Panc1 (cell line): ENCODE measurements around the gene PCDHGA2. TPM values are rescaled to one million over a fixed set of nuclear protein-coding genes. Genes with fewer than 3 reads are reported as not detected.

Source experiments
- ATAC-seq: fragments of 200-7000 bp; cut with Tn5 transposase; 2 replicates; pipeline ENCODE4 v1.9.1; 2020; ENCODE audit warnings: mild to moderate bottlenecking, moderate library complexity
- BruUV-seq: library from RNA; stranded (reverse); fragments of 400-500 nt; replicated peaks from 2 replicates; lab custom pipeline; 2021; lab: Mats Ljungman, UMichigan
- CTCF ChIA-PET: fragments of 300-600 bp; sonication (Branson Sonifier 250); formaldehyde crosslinking; loops from one replicate; lab custom pipeline; 2022; ENCODE audit warnings: antibody characterized with exemption; lab: Charles Lee
- POLR2A ChIA-PET: fragments of 300-600 bp; sonication (Branson Sonifier 250); formaldehyde crosslinking; loops from one replicate; lab custom pipeline; 2022; ENCODE audit warnings: antibody characterized with exemption; lab: Charles Lee
- DNase-seq: peaks from one replicate; pipeline ENCODE4 v3.0.0-alpha.2; 2010; ENCODE audit warnings: low read depth, low spot score
- H3K27ac ChIP-seq: 2 replicates; pipeline ENCODE4 v1.5.1; 2011; ENCODE audit warnings: mild to moderate bottlenecking, low read length, inconsistent platforms
- H3K27me3 ChIP-seq: fragments of 200-500 bp; sonication (Bioruptor generic); 2 replicates; pipeline ENCODE4 v1.6.0; 2014; ENCODE audit warnings: low read length, inconsistent platforms; ENCODE audit not compliant: control insufficient read depth, insufficient read depth
- H3K36me3 ChIP-seq: fragments of 200-500 bp; sonication (Bioruptor generic); 2 replicates; pipeline ENCODE4 v1.5.1; 2014; ENCODE audit warnings: inconsistent platforms, mild to moderate bottlenecking, low read length, moderate library complexity; ENCODE audit not compliant: control insufficient read depth, insufficient read depth
- H3K4me1 ChIP-seq: 2 replicates; pipeline ENCODE4 v1.5.1; 2011; ENCODE audit warnings: inconsistent platforms, mild to moderate bottlenecking, low read length, moderate library complexity; ENCODE audit not compliant: control insufficient read depth, insufficient read depth
- H3K4me3 ChIP-seq, 2 experiments: 2 replicates each; pipeline ENCODE4 v1.5.1; 2011 to 2012; ENCODE audit warnings: low read depth in 2 of 2, low read length in 2 of 2, mild to moderate bottlenecking in 2 of 2, inconsistent platforms in 1 of 2, moderate library complexity in 1 of 2
- H3K9me3 ChIP-seq: fragments of 200-500 bp; sonication (Bioruptor generic); 2 replicates; pipeline ENCODE4 v1.5.1; 2014; ENCODE audit warnings: low read depth, mild to moderate bottlenecking, inconsistent platforms, low read length, moderate library complexity; ENCODE audit not compliant: control insufficient read depth, insufficient read depth
- TCF7L2 ChIP-seq: IDR thresholded peaks from 2 replicates; pipeline ENCODE4 v1.6.1; 2011; ENCODE audit warnings: mild to moderate bottlenecking, low read depth, low read length, inconsistent platforms
- in situ Hi-C: cut with HindIII; loops from 2 replicates; pipeline ENCODE4 v1.10.0; 2016; ENCODE audit warnings: low sequenced_read_pairs, low pct_unique_long_range_greater_than_20kb
- intact Hi-C: fragments of 100-400 bp; cut with micrococcal nuclease; formaldehyde crosslinking; loops from one replicate; pipeline ENCODE4 v1.10.0; 2022; ENCODE audit not compliant: unreplicated experiment
- total RNA-seq: library from RNA; stranded (reverse); gene quantifications from one replicate; pipeline ENCODE4 v1.2.1, GENCODE V29; 2021; ENCODE audit not compliant: unreplicated experiment
- TF ChIP-seq, protein P1 (sequence below): fragments of 450-650 bp; IDR thresholded peaks from 2 replicates; pipeline ENCODE4 v1.5.1; 2017; ENCODE audit warnings: mild to moderate bottlenecking

PCDHGA2 gene
- total RNA-seq, 1 experiment from 2014 or later: 0.05 TPM

DNA sequence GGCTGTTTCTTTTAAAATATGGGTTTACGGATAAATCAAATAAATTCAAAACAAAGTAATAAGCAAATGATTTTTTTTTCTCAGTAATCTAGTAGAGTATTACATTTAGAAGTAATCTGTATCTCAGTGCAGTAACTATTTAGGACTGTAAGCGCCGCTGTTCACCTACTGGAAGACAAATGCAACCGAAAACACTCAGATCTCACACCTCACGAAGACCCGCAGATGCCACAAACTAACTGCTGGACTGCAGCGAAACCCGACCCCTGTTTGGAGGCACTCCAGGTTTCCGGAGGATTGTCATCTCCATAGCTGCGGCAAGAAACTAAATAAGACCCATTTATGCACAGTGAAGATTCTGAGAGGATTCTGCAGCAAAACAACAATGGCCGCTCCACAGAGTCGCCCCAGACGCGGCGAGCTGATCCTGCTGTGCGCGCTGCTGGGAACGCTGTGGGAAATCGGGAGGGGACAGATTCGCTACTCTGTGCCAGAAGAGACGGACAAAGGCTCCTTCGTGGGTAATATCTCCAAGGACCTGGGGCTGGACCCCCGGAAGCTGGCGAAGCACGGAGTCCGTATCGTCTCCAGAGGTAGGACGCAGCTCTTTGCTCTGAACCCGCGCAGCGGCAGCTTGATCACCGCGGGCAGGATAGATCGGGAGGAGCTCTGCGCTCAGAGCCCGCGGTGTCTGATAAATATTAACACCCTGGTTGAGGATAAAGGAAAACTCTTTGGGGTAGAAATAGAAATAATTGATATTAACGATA, 54.1 kb downstream of the PCDHGA2 start, which contains the start of gene PCDHGA8:
Gene PCDHGA8, plus strand, starts transcription at position 205 of the 770 bp plus-strand sequence. Its CDS starts 181 bp downstream, at position 386.
- Histone ChIP-seq H3K4me3 (no peak within 1 kb of the TSS), H3K27me3 (no peaks in the 10 kb centered on the region; the same call in 1 of the 2 replicates), H3K9me3 (no peaks in the 10 kb centered on the region; the same call in 1 of the 2 replicates), H3K36me3 (no peaks in the 10 kb centered on the region), H3K4me1 (no peaks in the 10 kb centered on the region), H3K27ac (no peak within 1 kb of the TSS)
- DNase-seq (no peak), ATAC-seq (no peak)
- no peak for TF ChIP-seq TCF7L2
- TF ChIP-seq, protein P1, sequence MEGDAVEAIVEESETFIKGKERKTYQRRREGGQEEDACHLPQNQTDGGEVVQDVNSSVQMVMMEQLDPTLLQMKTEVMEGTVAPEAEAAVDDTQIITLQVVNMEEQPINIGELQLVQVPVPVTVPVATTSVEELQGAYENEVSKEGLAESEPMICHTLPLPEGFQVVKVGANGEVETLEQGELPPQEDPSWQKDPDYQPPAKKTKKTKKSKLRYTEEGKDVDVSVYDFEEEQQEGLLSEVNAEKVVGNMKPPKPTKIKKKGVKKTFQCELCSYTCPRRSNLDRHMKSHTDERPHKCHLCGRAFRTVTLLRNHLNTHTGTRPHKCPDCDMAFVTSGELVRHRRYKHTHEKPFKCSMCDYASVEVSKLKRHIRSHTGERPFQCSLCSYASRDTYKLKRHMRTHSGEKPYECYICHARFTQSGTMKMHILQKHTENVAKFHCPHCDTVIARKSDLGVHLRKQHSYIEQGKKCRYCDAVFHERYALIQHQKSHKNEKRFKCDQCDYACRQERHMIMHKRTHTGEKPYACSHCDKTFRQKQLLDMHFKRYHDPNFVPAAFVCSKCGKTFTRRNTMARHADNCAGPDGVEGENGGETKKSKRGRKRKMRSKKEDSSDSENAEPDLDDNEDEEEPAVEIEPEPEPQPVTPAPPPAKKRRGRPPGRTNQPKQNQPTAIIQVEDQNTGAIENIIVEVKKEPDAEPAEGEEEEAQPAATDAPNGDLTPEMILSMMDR: peak; percentile 26; the same call in 1 of the 2 replicates
- intact Hi-C loops (no loop called here), in situ Hi-C loops (no loop called here)
- CTCF ChIA-PET: no interaction called here
- no TSS peak for BruUV-seq
- POLR2A ChIA-PET: no interaction called here

Other genes starting within 250 kb of the PCDHGA2 start
- gene PCDHB2, start 244.1 kb upstream of the PCDHGA2 start, total RNA-seq: 12.8 TPM
- 0.92 TPM for gene PCDHB3, start 238.3 kb upstream of the PCDHGA2 start, total RNA-seq
- gene PCDHB4, start 216.9 kb upstream of the PCDHGA2 start, total RNA-seq: 0.26 TPM
- gene PCDHB5, start 203.6 kb upstream of the PCDHGA2 start, total RNA-seq: 0.08 TPM
- 1.9 TPM for gene PCDHB6, start 188.7 kb upstream of the PCDHGA2 start, total RNA-seq
- gene PCDHB7, start 166.1 kb upstream of the PCDHGA2 start, total RNA-seq: 1.3 TPM
- 7.6 TPM for gene PCDHB8, start 161.0 kb upstream of the PCDHGA2 start, total RNA-seq
- gene PCDHB16, start 156.4 kb upstream of the PCDHGA2 start, total RNA-seq: 1.8 TPM
- gene PCDHB9, start 151.6 kb upstream of the PCDHGA2 start, total RNA-seq: 1.8 TPM
- 0.72 TPM for gene PCDHB10, start 146.4 kb upstream of the PCDHGA2 start, total RNA-seq
- gene PCDHB11, start 139.1 kb upstream of the PCDHGA2 start, total RNA-seq: 1.6 TPM
- gene PCDHB12, start 130.0 kb upstream of the PCDHGA2 start, total RNA-seq: 0.44 TPM
- 1.0 TPM for gene PCDHB13, start 124.8 kb upstream of the PCDHGA2 start, total RNA-seq
- 0.80 TPM for gene PCDHB14, start 115.4 kb upstream of the PCDHGA2 start, total RNA-seq
- gene PCDHB15, start 93.4 kb upstream of the PCDHGA2 start, total RNA-seq: 0.15 TPM
- 0.28 TPM for gene SLC25A2, start 34.7 kb upstream of the PCDHGA2 start, total RNA-seq
- gene TAF7, start 18.0 kb upstream of the PCDHGA2 start, total RNA-seq: 71.0 TPM
- gene PCDHGA1, start 8.2 kb upstream of the PCDHGA2 start, total RNA-seq: 0.92 TPM
- not detected for gene PCDHGA3, start 5.1 kb downstream of the PCDHGA2 start, total RNA-seq
- gene PCDHGB1, start 11.3 kb downstream of the PCDHGA2 start, total RNA-seq: 2.0 TPM
- gene PCDHGA4, start 16.3 kb downstream of the PCDHGA2 start, total RNA-seq: 0.69 TPM
- 5.3 TPM for gene PCDHGB2, start 21.2 kb downstream of the PCDHGA2 start, total RNA-seq
- gene PCDHGA5, start 25.4 kb downstream of the PCDHGA2 start, total RNA-seq: 0.67 TPM
- gene PCDHGB3, start 31.5 kb downstream of the PCDHGA2 start, total RNA-seq: 0.49 TPM
- gene PCDHGA6, start 35.1 kb downstream of the PCDHGA2 start, total RNA-seq: 0.59 TPM
- 0.18 TPM for gene PCDHGA7, start 44.0 kb downstream of the PCDHGA2 start, total RNA-seq
- 0.21 TPM for gene PCDHGB4, start 48.9 kb downstream of the PCDHGA2 start, total RNA-seq
- 0.18 TPM for gene PCDHGA8, start 53.9 kb downstream of the PCDHGA2 start, total RNA-seq
- gene PCDHGB5, start 59.2 kb downstream of the PCDHGA2 start, total RNA-seq: 0.87 TPM
- gene PCDHGA9, start 64.0 kb downstream of the PCDHGA2 start, total RNA-seq: 0.15 TPM
- 0.23 TPM for gene PCDHGB6, start 69.3 kb downstream of the PCDHGA2 start, total RNA-seq
- 0.69 TPM for gene PCDHGA10, start 74.2 kb downstream of the PCDHGA2 start, total RNA-seq
- gene PCDHGB7, start 78.9 kb downstream of the PCDHGA2 start, total RNA-seq: 6.7 TPM
- 0.39 TPM for gene PCDHGA11, start 82.3 kb downstream of the PCDHGA2 start, total RNA-seq
- gene PCDHGA12, start 91.7 kb downstream of the PCDHGA2 start, total RNA-seq: 0.21 TPM
- 54.1 TPM for gene PCDHGC3, start 137.2 kb downstream of the PCDHGA2 start, total RNA-seq
- gene PCDHGC4, start 146.3 kb downstream of the PCDHGA2 start, total RNA-seq: 0.57 TPM
- gene PCDHGC5, start 150.3 kb downstream of the PCDHGA2 start, total RNA-seq: 0.36 TPM